Sigmoid colon (tissue), 7 donors: ENCODE results near the gene DUSP14. TPM values are rescaled to one million over a fixed set of nuclear protein-coding genes. Genes with fewer than 3 reads are reported as not detected.
"Not testable (repeated sequence)": the region's sequence is repeated elsewhere in the genome, so short reads cannot be mapped to it uniquely, and the experiment has no call there.

Experiments used
- DNase-seq: peaks from one replicate; pipeline ENCODE4 v3.0.0-alpha.2; 2019
- H3K27ac ChIP-seq, 4 donors: fragments of 200-600 bp; sonication (generic); one replicate each; pipeline ENCODE4 v1.5.1; 2016 to 2019; ENCODE audit warnings: mild to moderate bottlenecking in 1 of 4
- H3K27me3 ChIP-seq, 3 donors: fragments of 200-600 bp; sonication (generic); one replicate each; pipeline ENCODE4 v1.5.1; 2019; ENCODE audit warnings: mild to moderate bottlenecking in 1 of 3
- H3K36me3 ChIP-seq, 4 donors: fragments of 200-600 bp; sonication (generic); one replicate each; pipeline ENCODE4 v1.5.1; 2016 to 2019
- H3K4me1 ChIP-seq, 4 donors: fragments of 200-600 bp; sonication (generic); one replicate each; pipeline ENCODE4 v1.5.1; 2017 to 2019
- H3K4me3 ChIP-seq, 4 donors: fragments of 200-600 bp; sonication (generic); one replicate each; pipeline ENCODE4 v1.5.1; 2017 to 2019; ENCODE audit warnings: mild to moderate bottlenecking in 2 of 4, moderate library complexity in 1 of 4
- H3K9me3 ChIP-seq, 4 donors: fragments of 200-600 bp in 3 of 4; sonication (generic) in 3 of 4; one replicate each; pipeline versions ENCODE4 v1.5.1 to v1.6.1; 2013 to 2019
- EP300 ChIP-seq, 4 donors: sonication (generic); formaldehyde crosslinking; IDR thresholded peaks; one replicate each; pipeline ENCODE4 v1.6.1; 2017; ENCODE audit warnings: antibody characterized with exemption in 4 of 4
- POLR2A ChIP-seq, 2 donors: fragments of 450-650 bp; IDR thresholded peaks; one replicate each; pipeline ENCODE4 v1.6.1; 2016; ENCODE audit warnings: antibody characterized with exemption in 2 of 2, mild to moderate bottlenecking in 2 of 2, moderate library complexity in 2 of 2
- POLR2AphosphoS5 ChIP-seq, 4 donors: sonication (generic); formaldehyde crosslinking; IDR thresholded peaks; one replicate each; pipeline ENCODE4 v1.6.1; 2017; ENCODE audit warnings: antibody characterized with exemption in 4 of 4
- WGBS, 2 donors: extraction: QIAGEN DNeasy Blood & Tissue Kit; methylation state at CpG; one replicate each; pipeline ENCODE4 v1.1.7; 2013; 5-methylcytosine and 5-hydroxymethylcytosine counted together
- intact Hi-C: fragments of 100-400 bp; cut with DNase I; formaldehyde crosslinking; loops from one replicate; pipeline ENCODE4 v1.15.1; 2023
- polyA plus RNA-seq, 3 donors: library from polyadenylated mRNA; stranded (reverse); fragments of 200-250 nt; gene quantifications; one replicate each; pipeline ENCODE4 v1.2.3, GENCODE V29; 2013
- total RNA-seq, 4 donors: library from RNA; depleted of rRNA; stranded (reverse); fragments of >200 nt; gene quantifications; one replicate each; pipeline ENCODE4 v1.1.0, GENCODE V29; 2016
- TF ChIP-seq, protein P1 (sequence below), 4 experiments: fragments of 450-650 bp in 3 of 4; fragments of 200-600 bp in 1 of 4; IDR thresholded peaks; one replicate each; pipeline ENCODE4 v1.5.1; 2016 to 2019; ENCODE audit warnings: antibody characterized with exemption in 4 of 4, mild to moderate bottlenecking in 3 of 4, moderate library complexity in 2 of 4
- donor health status: healthy with polysubstance abuse.
- donor health status: Bipolar disorder and iron deficiency.
- donor health status: healthy.

Gene DUSP14
- total and polyA plus RNA-seq, 7 donors, result 1.2 to 25.2 (median 18.5) TPM

DNA sequence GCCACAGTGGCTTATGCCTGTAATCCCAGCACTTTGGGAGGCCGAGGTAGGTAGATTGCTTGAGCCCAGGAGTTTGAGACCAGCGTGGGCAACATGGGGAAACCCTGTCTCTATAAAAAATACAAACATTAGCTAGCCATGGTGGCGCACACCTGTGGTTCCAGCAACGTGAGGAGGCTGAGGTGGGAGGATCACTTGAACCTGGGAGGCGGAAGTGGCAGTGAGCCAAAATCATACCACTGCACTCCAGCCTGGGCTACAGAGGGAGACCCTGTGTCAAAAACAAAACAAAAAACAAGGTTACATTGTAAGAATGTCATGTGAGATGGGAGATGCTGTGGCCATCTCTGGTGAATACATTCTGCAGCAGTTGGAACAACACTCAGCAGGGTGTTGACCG, 13.5 kb downstream of the DUSP14 start:
- no peaks in the 10 kb centered on the region for H3K27me3 ChIP-seq
- peaks cover 0 to 14% (median 13%) of the 10 kb centered on the region in 4 donors for H3K4me1 ChIP-seq
- H3K9me3 ChIP-seq, result no peaks in the 10 kb centered on the region
- no peaks in the 10 kb centered on the region for H3K36me3 ChIP-seq
- TF ChIP-seq, protein P1, sequence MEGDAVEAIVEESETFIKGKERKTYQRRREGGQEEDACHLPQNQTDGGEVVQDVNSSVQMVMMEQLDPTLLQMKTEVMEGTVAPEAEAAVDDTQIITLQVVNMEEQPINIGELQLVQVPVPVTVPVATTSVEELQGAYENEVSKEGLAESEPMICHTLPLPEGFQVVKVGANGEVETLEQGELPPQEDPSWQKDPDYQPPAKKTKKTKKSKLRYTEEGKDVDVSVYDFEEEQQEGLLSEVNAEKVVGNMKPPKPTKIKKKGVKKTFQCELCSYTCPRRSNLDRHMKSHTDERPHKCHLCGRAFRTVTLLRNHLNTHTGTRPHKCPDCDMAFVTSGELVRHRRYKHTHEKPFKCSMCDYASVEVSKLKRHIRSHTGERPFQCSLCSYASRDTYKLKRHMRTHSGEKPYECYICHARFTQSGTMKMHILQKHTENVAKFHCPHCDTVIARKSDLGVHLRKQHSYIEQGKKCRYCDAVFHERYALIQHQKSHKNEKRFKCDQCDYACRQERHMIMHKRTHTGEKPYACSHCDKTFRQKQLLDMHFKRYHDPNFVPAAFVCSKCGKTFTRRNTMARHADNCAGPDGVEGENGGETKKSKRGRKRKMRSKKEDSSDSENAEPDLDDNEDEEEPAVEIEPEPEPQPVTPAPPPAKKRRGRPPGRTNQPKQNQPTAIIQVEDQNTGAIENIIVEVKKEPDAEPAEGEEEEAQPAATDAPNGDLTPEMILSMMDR (IDR thresholded peaks at IDR 0.05), result no peak
- TF ChIP-seq POLR2A (IDR thresholded peaks at IDR 0.05) (no peak), EP300 (IDR thresholded peaks at IDR 0.05) (no peak), POLR2AphosphoS5 (IDR thresholded peaks at IDR 0.05) (no peak)
- no peak overlapping the region for H3K4me3 ChIP-seq
- no peak overlapping the region for H3K27ac ChIP-seq
- WGBS, 2 donors, result 96% methylated on average over 6 of the region's 6 CpGs
- intact Hi-C loops, result no loop called here
- DNase-seq, result no peak

DNA sequence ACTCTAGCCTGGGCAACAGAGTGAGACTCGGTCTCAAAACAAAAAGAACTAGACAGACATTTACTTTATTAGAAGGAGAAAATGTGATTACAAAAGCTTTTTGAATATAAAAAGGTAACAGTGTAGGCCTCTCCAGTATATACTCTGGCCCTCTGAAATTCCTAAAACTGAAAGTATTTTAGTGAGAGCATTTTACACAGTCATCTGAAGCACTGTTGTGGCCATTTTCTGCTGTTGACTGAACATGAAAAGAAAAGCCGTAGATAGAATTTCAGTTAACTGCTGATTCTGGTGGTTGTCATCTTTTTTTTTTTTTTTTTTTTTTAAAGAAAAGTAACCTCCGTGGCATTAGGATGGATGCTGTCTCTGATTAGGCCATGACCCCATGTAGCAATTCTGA, 15.6 kb downstream of the DUSP14 start:
- no peak for DNase-seq
- 91% methylated on average over 3 of the region's 3 CpGs for WGBS, 2 donors
- no peaks in the 10 kb centered on the region for H3K9me3 ChIP-seq
- no peak overlapping the region for H3K27ac ChIP-seq
- intact Hi-C loops, result no loop called here
- no peak overlapping the region for H3K4me3 ChIP-seq
- TF ChIP-seq, protein P1 (IDR thresholded peaks at IDR 0.05), result no peak
- TF ChIP-seq POLR2A (IDR thresholded peaks at IDR 0.05) (no peak), POLR2AphosphoS5 (IDR thresholded peaks at IDR 0.05) (no peak), EP300 (IDR thresholded peaks at IDR 0.05) (no peak)
- H3K36me3 ChIP-seq, result no peaks in the 10 kb centered on the region
- H3K4me1 ChIP-seq, result peaks cover 0 to 14% (median 12%) of the 10 kb centered on the region in 4 donors
- no peaks in the 10 kb centered on the region for H3K27me3 ChIP-seq

DNA sequence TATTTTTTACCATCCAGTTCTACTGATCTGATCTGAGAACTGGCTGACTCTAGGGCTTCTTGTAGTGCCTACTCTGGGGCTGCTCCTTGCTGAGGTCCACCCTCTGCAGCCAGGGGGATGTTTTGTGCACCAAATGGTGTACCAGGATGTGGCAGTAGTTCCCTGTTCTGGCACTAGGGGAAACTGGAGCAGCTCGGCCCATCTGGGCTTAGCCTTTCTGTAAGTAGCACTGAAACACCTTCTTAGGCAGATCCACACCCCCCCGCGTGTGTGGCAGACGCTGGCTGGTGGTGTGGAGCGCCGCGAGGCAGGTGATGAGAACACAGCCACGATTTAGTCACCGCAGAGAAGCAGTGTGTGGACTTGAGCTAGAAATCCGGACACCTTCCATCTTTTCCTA, 17.0 kb downstream of the DUSP14 start:
- 77 to 79% methylated on average over 10 of the region's 10 CpGs for WGBS, 2 donors
- Histone ChIP-seq H3K36me3 (no peaks in the 10 kb centered on the region), H3K9me3 (no peaks in the 10 kb centered on the region), H3K27me3 (no peaks in the 10 kb centered on the region), H3K4me3 (no peak overlapping the region), H3K27ac (peak overlapping the region in 1 of 4 donors; percentile 37), H3K4me1 (peaks cover 0 to 14% (median 10%) of the 10 kb centered on the region in 4 donors)
- no peak for DNase-seq
- intact Hi-C loops, result no loop called here
- TF ChIP-seq POLR2AphosphoS5 (IDR thresholded peaks at IDR 0.05) (no peak), EP300 (IDR thresholded peaks at IDR 0.05) (no peak), POLR2A (IDR thresholded peaks at IDR 0.05) (no peak)
- TF ChIP-seq, protein P1 (IDR thresholded peaks at IDR 0.05), result peak in 3 of 4 experiments; percentile 21 to 45 (median 26)

DNA sequence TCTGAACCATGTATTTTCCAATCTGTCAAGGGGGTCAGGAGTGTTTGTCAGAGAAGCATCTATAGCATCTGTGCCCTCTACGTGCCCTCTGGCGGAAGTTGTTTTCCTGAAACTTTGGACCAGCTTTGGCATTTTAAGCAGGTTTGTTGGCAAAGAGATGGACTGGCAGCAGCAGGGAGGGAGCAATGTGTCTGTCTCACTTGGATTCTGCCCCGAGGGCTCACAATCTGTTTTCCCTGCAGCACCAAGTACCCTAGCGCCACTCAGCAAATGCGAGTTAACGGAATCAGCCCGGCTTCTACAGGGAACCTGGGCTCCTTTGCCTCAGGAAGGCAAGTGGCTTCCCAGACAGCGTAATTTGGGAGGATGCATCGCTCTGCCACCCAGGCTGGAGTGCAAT, 17.4 kb downstream of the DUSP14 start:
- no peak for DNase-seq
- 96% methylated on average over 9 of the region's 9 CpGs for WGBS, 2 donors
- Histone ChIP-seq H3K27ac (peak overlapping the region in 1 of 4 donors; percentile 37), H3K9me3 (no peaks in the 10 kb centered on the region), H3K36me3 (peaks cover 0 to 2% (median 2%) of the 10 kb centered on the region in 4 donors), H3K4me1 (peaks cover 0 to 14% (median 10%) of the 10 kb centered on the region in 4 donors), H3K27me3 (no peaks in the 10 kb centered on the region), H3K4me3 (no peak overlapping the region)
- intact Hi-C loops, result no loop called here
- no peak for TF ChIP-seq EP300 (IDR thresholded peaks at IDR 0.05)
- TF ChIP-seq POLR2A (IDR thresholded peaks at IDR 0.05), result no peak
- no peak for TF ChIP-seq POLR2AphosphoS5 (IDR thresholded peaks at IDR 0.05)
- TF ChIP-seq, protein P1 (IDR thresholded peaks at IDR 0.05), result no peak

DNA sequence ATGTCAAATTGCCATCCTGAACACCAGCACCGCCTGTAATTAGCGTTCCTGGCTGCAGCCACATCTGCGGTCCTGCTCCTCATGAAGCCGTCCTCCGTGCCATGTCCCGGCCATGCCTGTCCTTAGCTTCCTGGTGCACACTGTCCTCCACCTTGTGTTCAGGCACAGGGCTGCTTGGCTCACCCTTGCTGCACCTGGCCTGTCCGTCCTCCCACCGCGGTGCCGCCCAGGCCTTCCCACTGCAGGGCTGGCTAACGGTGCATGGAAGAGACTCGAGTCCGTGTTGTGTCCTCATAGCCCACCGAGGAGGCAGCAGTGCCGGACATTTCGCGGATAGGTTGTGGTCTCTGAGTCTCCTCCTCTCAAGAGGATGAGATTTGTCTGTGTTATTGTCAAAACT, 20.4 kb downstream of the DUSP14 start:
- TF ChIP-seq POLR2AphosphoS5 (IDR thresholded peaks at IDR 0.05) (no peak), POLR2A (IDR thresholded peaks at IDR 0.05) (no peak), EP300 (IDR thresholded peaks at IDR 0.05) (no peak)
- TF ChIP-seq, protein P1 (IDR thresholded peaks at IDR 0.05), result no peak
- H3K4me1 ChIP-seq, result peaks cover 0 to 14% (median 10%) of the 10 kb centered on the region in 4 donors
- WGBS, 2 donors, result 94 to 95% methylated on average over 17 of the region's 17 CpGs
- no peaks in the 10 kb centered on the region for H3K27me3 ChIP-seq
- intact Hi-C loops, result no loop called here
- no peak overlapping the region for H3K27ac ChIP-seq
- no peak for DNase-seq
- no peaks in the 10 kb centered on the region for H3K9me3 ChIP-seq
- no peak overlapping the region for H3K4me3 ChIP-seq
- peaks cover 4 to 30% (median 10%) of the 10 kb centered on the region in 4 donors for H3K36me3 ChIP-seq

DNA sequence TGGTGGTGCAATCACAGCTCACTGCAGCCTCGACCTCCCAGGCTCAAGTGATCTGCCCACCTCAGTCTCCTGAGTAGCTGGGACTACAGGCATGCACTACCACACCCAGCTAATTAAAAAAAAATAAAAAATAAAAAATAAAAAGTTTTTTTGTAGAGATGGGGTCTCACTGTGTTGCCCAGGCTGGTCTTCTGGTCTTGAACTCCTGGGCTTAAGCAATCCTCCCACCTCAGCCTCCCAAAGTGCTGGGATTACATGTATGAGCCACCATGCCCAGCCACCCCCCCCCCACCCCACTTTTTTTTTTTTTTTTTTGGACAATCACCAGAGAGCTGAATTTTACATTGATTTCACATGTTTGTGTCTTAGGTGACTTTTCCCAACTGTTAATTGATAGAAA, 22.0 kb downstream of the DUSP14 start:
- DNase-seq, H3K9me3 ChIP-seq, intact Hi-C loops, H3K4me3 ChIP-seq, H3K27ac ChIP-seq, H3K27me3 ChIP-seq: not testable (repeated sequence)
- peaks cover 0 to 22% (median 16%) of the 10 kb centered on the region in 4 donors for H3K4me1 ChIP-seq
- 76 to 90% methylated on average over 1 of the region's 1 CpG for WGBS, 2 donors
- peaks cover 4 to 44% (median 10%) of the 10 kb centered on the region in 4 donors for H3K36me3 ChIP-seq
